NT2/D1 (cell line): ENCODE data around the gene ULK1.

Experiments used
- DNase-seq: peaks from one replicate; pipeline ENCODE4 v3.0.0-alpha.2; 2011; ENCODE audit warnings: low read depth, low spot score
- H3K27me3 ChIP-seq: 2 replicates; pipeline ENCODE4 v1.6.0; 2011; ENCODE audit warnings: mild to moderate bottlenecking; ENCODE audit not compliant: insufficient read length, insufficient read depth
- H3K36me3 ChIP-seq: 2 replicates; pipeline ENCODE4 v1.6.1; 2011; ENCODE audit warnings: mild to moderate bottlenecking, low read length, mixed read lengths; ENCODE audit not compliant: insufficient read depth, insufficient read length
- H3K4me1 ChIP-seq: 2 replicates; pipeline ENCODE4 v1.5.1; 2011; ENCODE audit not compliant: insufficient read depth, insufficient read length
- H3K4me3 ChIP-seq: 2 replicates; pipeline ENCODE4 v1.5.1; 2011; ENCODE audit warnings: low read depth; ENCODE audit not compliant: insufficient read length
- H3K9ac ChIP-seq: 2 replicates; pipeline ENCODE4 v1.6.0; 2011; ENCODE audit warnings: low read depth; ENCODE audit not compliant: insufficient read length
- H3K9me3 ChIP-seq: 2 replicates; pipeline ENCODE4 v1.5.1; 2011; ENCODE audit warnings: mild to moderate bottlenecking, low read length; ENCODE audit not compliant: insufficient read depth
- SUZ12 ChIP-seq: IDR thresholded peaks from 2 replicates; pipeline ENCODE4 v1.6.1; 2011; ENCODE audit not compliant: insufficient read length, insufficient read depth; ENCODE audit errors: extremely low read depth
- YY1 ChIP-seq: IDR thresholded peaks from 2 replicates; pipeline ENCODE4 v1.6.1; 2011; ENCODE audit not compliant: insufficient read length, insufficient read depth
- ZNF274 ChIP-seq: IDR thresholded peaks from 2 replicates; pipeline ENCODE4 v1.6.1; 2011; ENCODE audit warnings: mild to moderate bottlenecking, low read depth, low read length

ULK1 gene

GRCh38 chr12:131863711-131864396 lies 30.6 kb upstream of the ULK1 start:
- DNase-seq, result no peak
- peak overlapping the region; percentile 62 for H3K9ac ChIP-seq

DNA sequence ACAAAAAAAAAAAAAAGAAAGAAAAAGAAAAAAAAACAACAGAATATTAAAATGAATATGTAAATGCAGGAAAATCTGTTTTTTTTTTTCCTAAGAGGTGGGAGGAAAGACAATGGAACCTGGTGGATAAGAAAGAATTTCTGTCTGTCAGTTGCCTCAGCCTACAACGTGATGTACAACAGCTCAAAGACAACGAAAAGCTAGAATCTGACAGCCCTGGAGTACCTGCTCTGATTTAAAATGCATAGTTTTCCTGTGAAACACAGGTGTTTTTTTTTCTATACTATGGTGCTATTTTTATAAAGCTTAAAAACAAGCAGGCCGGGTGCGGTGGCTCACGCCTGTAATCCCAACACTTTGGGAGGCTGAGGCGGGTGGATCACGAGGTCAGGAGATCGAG lies 30.0 kb upstream of the ULK1 start:
- H3K9ac ChIP-seq, result peak overlapping the region; percentile 13
- no peaks in the 10 kb centered on the region for H3K27me3 ChIP-seq
- no peak for DNase-seq
- H3K9me3 ChIP-seq, result no peaks in the 10 kb centered on the region
- no peak for TF ChIP-seq ZNF274
- TF ChIP-seq YY1, result no peak
- TF ChIP-seq SUZ12, result no peak
- peaks cover 34% of the 10 kb centered on the region for H3K4me1 ChIP-seq
- H3K4me3 ChIP-seq, result no peak overlapping the region
- no peaks in the 10 kb centered on the region for H3K36me3 ChIP-seq

More at GRCh38 chr12:131863711-131864396, 30.6 kb upstream of the ULK1 start:
- no peaks in the 10 kb centered on the region for H3K27me3 ChIP-seq
- TF ChIP-seq SUZ12 (no peak), ZNF274 (no peak), YY1 (no peak)
- H3K4me3 ChIP-seq, result no peak overlapping the region
- H3K36me3 ChIP-seq, result no peaks in the 10 kb centered on the region
- H3K4me1 ChIP-seq, result peaks cover 34% of the 10 kb centered on the region
- H3K9me3 ChIP-seq, result no peaks in the 10 kb centered on the region

- no peak for TF ChIP-seq SUZ12
- no peak for TF ChIP-seq YY1
- TF ChIP-seq ZNF274, result no peak
- H3K4me1 ChIP-seq, result peaks cover 34% of the 10 kb centered on the region
- DNase-seq, result no peak
- H3K27me3 ChIP-seq, result no peaks in the 10 kb centered on the region
- H3K36me3 ChIP-seq, result no peaks in the 10 kb centered on the region
- no peak overlapping the region for H3K9ac ChIP-seq
- H3K4me3 ChIP-seq, result no peak overlapping the region
- H3K9me3 ChIP-seq, result no peaks in the 10 kb centered on the region
These were observed 29.1 kb upstream of the ULK1 start for GRCh38 chr12:131865180-131865875.

DNA sequence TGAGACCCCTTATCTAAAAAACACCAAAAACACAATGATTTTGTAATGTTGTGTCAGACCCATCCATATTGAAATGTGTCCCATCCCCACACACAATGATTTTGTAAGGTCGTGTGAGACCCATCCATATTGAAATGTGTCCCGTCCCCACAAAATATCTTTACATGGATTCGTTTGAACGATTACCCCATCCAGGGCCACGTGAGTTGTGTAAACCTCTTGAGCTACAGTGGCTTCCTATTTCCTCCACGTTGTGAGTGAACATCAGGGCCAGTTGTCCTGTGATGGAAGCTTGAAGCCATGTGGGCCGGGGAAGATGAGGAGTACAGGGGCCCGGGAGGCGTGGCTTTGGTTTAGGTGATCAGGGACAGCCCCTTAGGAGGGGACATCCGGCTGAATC lies 27.0 kb upstream of the ULK1 start:
- no peak overlapping the region for H3K9ac ChIP-seq
- peaks cover 19% of the 10 kb centered on the region for H3K4me1 ChIP-seq
- H3K36me3 ChIP-seq, result no peaks in the 10 kb centered on the region
- TF ChIP-seq YY1 (no peak), SUZ12 (no peak), ZNF274 (no peak)
- no peaks in the 10 kb centered on the region for H3K9me3 ChIP-seq
- no peak for DNase-seq
- H3K27me3 ChIP-seq, result no peaks in the 10 kb centered on the region
- no peak overlapping the region for H3K4me3 ChIP-seq

DNA sequence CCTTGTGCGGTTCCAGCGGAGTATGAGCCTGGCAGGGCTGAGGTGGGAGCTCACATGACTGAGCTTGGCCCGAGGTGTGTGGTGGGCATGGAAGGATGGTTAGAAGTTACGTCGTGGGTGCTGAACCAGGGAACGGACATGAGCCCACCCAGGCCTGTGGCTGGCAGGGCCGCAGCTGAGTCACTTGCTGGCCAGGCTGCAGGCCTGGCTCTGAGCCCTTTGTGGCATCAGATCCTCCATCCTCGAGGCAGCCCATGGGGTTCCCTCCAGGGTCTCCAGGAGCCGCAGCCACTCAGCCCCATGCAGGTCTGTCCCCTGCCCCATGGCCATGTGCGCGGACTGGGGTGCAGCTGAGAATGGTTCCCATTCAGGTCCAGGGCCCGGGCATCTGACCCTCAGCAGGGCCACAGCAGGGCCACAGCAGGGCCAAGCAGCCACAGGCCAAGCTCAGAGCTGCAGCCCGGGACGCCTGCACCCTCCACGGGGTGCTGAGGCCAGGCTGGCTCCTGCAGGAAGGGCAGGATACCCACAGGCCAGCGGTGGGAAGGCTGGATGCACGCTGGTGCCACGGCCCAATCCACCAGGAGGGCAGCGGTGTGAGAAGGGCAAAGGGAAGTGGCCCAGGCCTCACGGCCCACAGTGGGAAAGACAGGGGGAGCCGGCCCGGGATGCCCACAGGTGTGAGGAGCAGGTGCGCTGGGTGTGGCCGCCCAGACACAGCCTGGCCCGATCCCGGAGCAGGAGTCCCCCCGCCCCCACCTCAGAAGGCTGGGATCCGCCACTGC lies 26.3 kb upstream of the ULK1 start:
- Histone ChIP-seq H3K4me1 (peaks cover 19% of the 10 kb centered on the region), H3K4me3 (no peak overlapping the region), H3K36me3 (no peaks in the 10 kb centered on the region), H3K27me3 (no peaks in the 10 kb centered on the region), H3K9ac (no peak overlapping the region), H3K9me3 (no peaks in the 10 kb centered on the region)
- no peak for TF ChIP-seq ZNF274
- no peak for TF ChIP-seq SUZ12
- TF ChIP-seq YY1, result no peak
- no peak for DNase-seq

GRCh38 chr12:131869871-131870418 lies 24.5 kb upstream of the ULK1 start:
- no peak for DNase-seq
- peaks cover 13% of the 10 kb centered on the region; the same call in 1 of the 2 replicates for H3K9me3 ChIP-seq
- no peak for TF ChIP-seq YY1
- TF ChIP-seq SUZ12, result no peak
- no peak for TF ChIP-seq ZNF274
- no peaks in the 10 kb centered on the region for H3K36me3 ChIP-seq
- H3K27me3 ChIP-seq, result no peaks in the 10 kb centered on the region
- peaks cover 7% of the 10 kb centered on the region for H3K4me1 ChIP-seq
- H3K4me3 ChIP-seq, result no peak overlapping the region
- no peak overlapping the region for H3K9ac ChIP-seq

GRCh38 chr12:131871677-131872076 lies 22.7 kb upstream of the ULK1 start:
- Histone ChIP-seq H3K9ac (no peak overlapping the region), H3K27me3 (no peaks in the 10 kb centered on the region), H3K36me3 (no peaks in the 10 kb centered on the region), H3K4me3 (no peak overlapping the region), H3K4me1 (peaks cover 7% of the 10 kb centered on the region), H3K9me3 (peaks cover 13% of the 10 kb centered on the region; the same call in 1 of the 2 replicates)
- TF ChIP-seq ZNF274 (no peak), YY1 (no peak), SUZ12 (no peak)
- no peak for DNase-seq
